Ammon's horn (tissue), 1 donor: ENCODE measurements around the gene MAP1A.
A peak's percentile ranks its signal among the peaks of the same experiment; 100 is the strongest.

Experiments
- DNase-seq: peaks from one replicate; pipeline ENCODE4 v3.0.0-alpha.2; 2016; ENCODE audit warnings: low spot score

MAP1A gene

GRCh38 chr15:43517354-43518196, at the start of gene MAP1A:
TSS of gene MAP1A (plus strand) at chr15:43517608. CDS start at chr15:43521474, 3,866 bp downstream.
- peak; percentile 87 for DNase-seq

- DNase-seq = no peak
Observed at GRCh38 chr15:43469867-43470266, 47.5 kb upstream of the MAP1A start.

GRCh38 chr15:43471975-43472374, 45.4 kb upstream of the MAP1A start:
- DNase-seq = no peak

GRCh38 chr15:43473885-43474284, 43.5 kb upstream of the MAP1A start:
- DNase-seq = no peak

GRCh38 chr15:43483297-43484128, 33.9 kb upstream of the MAP1A start:
- peak; percentile 35 for DNase-seq

GRCh38 chr15:43484455-43484854, 33.0 kb upstream of the MAP1A start:
- no peak for DNase-seq

GRCh38 chr15:43487271-43487895, 30.0 kb upstream of the MAP1A start:
- DNase-seq = no peak

GRCh38 chr15:43488790-43489189, 28.6 kb upstream of the MAP1A start:
- no peak for DNase-seq

GRCh38 chr15:43489191-43489590, 28.2 kb upstream of the MAP1A start:
- DNase-seq = no peak

- no peak for DNase-seq
Observed at GRCh38 chr15:43492266-43492665, 25.1 kb upstream of the MAP1A start.

GRCh38 chr15:43492673-43493601, 24.5 kb upstream of the MAP1A start, which contains the start of gene TP53BP1:
TSS of gene TP53BP1 (minus strand) at chr15:43493156. CDS start at chr15:43493043, 113 bp downstream.
- peak; percentile 98 for DNase-seq

- DNase-seq = no peak
Observed at GRCh38 chr15:43493703-43494472, 23.5 kb upstream of the MAP1A start.

GRCh38 chr15:43498990-43499389, 18.4 kb upstream of the MAP1A start:
- DNase-seq = no peak

GRCh38 chr15:43499635-43500034, 17.8 kb upstream of the MAP1A start:
- DNase-seq = no peak

- DNase-seq = no peak
Observed at GRCh38 chr15:43505738-43506137, 11.7 kb upstream of the MAP1A start.

- no peak for DNase-seq
Observed at GRCh38 chr15:43508421-43508820, 9.0 kb upstream of the MAP1A start.

GRCh38 chr15:43508991-43509659, 8.3 kb upstream of the MAP1A start:
- no peak for DNase-seq

- no peak for DNase-seq
Observed at GRCh38 chr15:43509660-43510199, 7.7 kb upstream of the MAP1A start.

GRCh38 chr15:43510200-43511011, 7.0 kb upstream of the MAP1A start:
- peak; percentile 99 for DNase-seq
